Measurements from ENCODE around the gene TENM4. TPM values are rescaled to one million over a fixed set of nuclear protein-coding genes. Genes with fewer than 3 reads are reported as not detected.

Gene TENM4
- total RNA-seq, 1 experiment from 2014 or later: 0.39 TPM

DNA sequence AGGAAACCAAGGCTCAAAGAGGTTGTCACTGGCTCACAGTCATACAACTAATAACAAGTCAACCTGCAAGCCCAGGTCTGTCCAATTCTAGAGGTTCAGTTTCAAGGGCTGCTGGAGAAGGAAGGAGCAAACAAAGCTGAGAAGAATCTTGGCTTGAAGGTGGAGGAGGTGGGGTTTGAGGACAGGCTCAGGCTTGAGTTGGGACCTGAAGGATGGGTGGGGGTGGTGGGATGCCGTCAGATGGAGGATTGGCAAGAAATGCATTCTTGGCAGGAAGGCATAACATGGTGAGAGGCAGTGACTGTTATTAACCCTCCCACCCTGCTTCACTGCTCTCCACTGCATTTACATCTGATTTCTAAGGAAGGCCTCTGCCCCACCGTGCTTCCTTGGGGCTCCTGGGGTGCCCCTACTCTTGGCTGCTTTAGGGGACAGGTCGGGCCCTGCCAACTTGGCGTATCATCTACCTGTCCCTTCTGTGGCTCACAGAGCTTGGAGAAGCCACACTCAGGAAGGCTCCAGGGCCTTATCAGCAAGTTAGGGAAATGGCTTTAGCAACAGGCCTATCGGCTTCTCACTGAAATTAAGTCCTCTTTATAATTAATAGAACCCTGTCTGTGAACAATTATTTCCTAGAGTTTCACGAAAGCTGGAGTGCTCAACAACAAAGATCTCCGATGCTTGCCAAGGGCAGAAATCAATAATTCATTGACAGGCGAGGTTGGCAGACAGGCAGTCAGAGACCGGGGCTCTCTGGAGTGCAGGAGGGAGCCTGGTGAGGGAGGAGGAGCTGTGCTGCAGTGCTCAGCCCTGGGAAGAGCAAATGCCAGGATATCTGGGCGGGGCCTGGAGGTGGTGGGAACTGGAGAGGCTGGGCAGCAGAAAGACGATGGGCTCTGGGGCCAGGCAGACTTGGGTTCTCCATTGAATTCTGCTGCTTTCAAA, 781.2 kb downstream of the TENM4 start:
- TF ChIP-seq POLR2AphosphoS5 (IDR thresholded peaks at IDR 0.05; ENCODE audit: low read depth, low read length) (no peak), TCF7L2 (IDR thresholded peaks at IDR 0.05; ENCODE audit: low read depth, low read length) (no peak), SIN3A (IDR thresholded peaks at IDR 0.05; ENCODE audit: borderline replicate concordance, insufficient read depth, low read depth, low read length) (no peak), REST (IDR thresholded peaks at IDR 0.05; ENCODE audit: insufficient read depth in 1 of 2, low read depth in 2 of 2, low read length in 1 of 2) (no peak)
- TF ChIP-seq, protein P1, sequence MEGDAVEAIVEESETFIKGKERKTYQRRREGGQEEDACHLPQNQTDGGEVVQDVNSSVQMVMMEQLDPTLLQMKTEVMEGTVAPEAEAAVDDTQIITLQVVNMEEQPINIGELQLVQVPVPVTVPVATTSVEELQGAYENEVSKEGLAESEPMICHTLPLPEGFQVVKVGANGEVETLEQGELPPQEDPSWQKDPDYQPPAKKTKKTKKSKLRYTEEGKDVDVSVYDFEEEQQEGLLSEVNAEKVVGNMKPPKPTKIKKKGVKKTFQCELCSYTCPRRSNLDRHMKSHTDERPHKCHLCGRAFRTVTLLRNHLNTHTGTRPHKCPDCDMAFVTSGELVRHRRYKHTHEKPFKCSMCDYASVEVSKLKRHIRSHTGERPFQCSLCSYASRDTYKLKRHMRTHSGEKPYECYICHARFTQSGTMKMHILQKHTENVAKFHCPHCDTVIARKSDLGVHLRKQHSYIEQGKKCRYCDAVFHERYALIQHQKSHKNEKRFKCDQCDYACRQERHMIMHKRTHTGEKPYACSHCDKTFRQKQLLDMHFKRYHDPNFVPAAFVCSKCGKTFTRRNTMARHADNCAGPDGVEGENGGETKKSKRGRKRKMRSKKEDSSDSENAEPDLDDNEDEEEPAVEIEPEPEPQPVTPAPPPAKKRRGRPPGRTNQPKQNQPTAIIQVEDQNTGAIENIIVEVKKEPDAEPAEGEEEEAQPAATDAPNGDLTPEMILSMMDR (IDR thresholded peaks at IDR 0.05): no peak
- no peaks in the 10 kb centered on the region for H3K27me3 ChIP-seq (ENCODE audit: control insufficient read depth, insufficient read depth, low read length)
- ATAC-seq: no peak
- ChIA-PET POLR2A (no interaction called here), CTCF (no interaction called here)
- in situ Hi-C loops (cut with HindIII; ENCODE audit: low pct_unique_long_range_greater_than_20kb, low sequenced_read_pairs): no loop called here
- intact Hi-C loops (cut with micrococcal nuclease; ENCODE audit: unreplicated experiment): no loop called here
- no peaks in the 10 kb centered on the region for H3K4me1 ChIP-seq (ENCODE audit: control insufficient read depth, insufficient read depth, low read length)
- no peak for DNase-seq (ENCODE audit: low read depth, low spot score)
- no peak overlapping the region for H3K27ac ChIP-seq (ENCODE audit: low read length)
- BruUV-seq (replicated peaks): no TSS peak
- H3K4me3 ChIP-seq (ENCODE audit: low read depth in 2 of 2, low read length in 2 of 2): no peak overlapping the region
- H3K9me3 ChIP-seq (ENCODE audit: control insufficient read depth, insufficient read depth, low read depth, low read length): no peaks in the 10 kb centered on the region
- H3K36me3 ChIP-seq (ENCODE audit: control insufficient read depth, insufficient read depth, low read length): no peaks in the 10 kb centered on the region

- in situ Hi-C loops (cut with HindIII; ENCODE audit: low pct_unique_long_range_greater_than_20kb, low sequenced_read_pairs): no loop called here
- Histone ChIP-seq H3K27ac (ENCODE audit: low read length) (no peak overlapping the region), H3K4me1 (ENCODE audit: control insufficient read depth, insufficient read depth, low read length) (no peaks in the 10 kb centered on the region), H3K36me3 (ENCODE audit: control insufficient read depth, insufficient read depth, low read length) (no peaks in the 10 kb centered on the region), H3K4me3 (ENCODE audit: low read depth in 2 of 2, low read length in 2 of 2) (no peak overlapping the region), H3K9me3 (ENCODE audit: control insufficient read depth, insufficient read depth, low read depth, low read length) (no peaks in the 10 kb centered on the region), H3K27me3 (ENCODE audit: control insufficient read depth, insufficient read depth, low read length) (no peaks in the 10 kb centered on the region)
- TF ChIP-seq, protein P1 (IDR thresholded peaks at IDR 0.05): no peak
- TF ChIP-seq REST (IDR thresholded peaks at IDR 0.05; ENCODE audit: insufficient read depth in 1 of 2, low read depth in 2 of 2, low read length in 1 of 2) (no peak), TCF7L2 (IDR thresholded peaks at IDR 0.05; ENCODE audit: low read depth, low read length) (no peak), POLR2AphosphoS5 (IDR thresholded peaks at IDR 0.05; ENCODE audit: low read depth, low read length) (no peak), SIN3A (IDR thresholded peaks at IDR 0.05; ENCODE audit: borderline replicate concordance, insufficient read depth, low read depth, low read length) (no peak)
- DNase-seq (ENCODE audit: low read depth, low spot score) (no peak), ATAC-seq (no peak)
- CTCF ChIA-PET: no interaction called here
- intact Hi-C loops (cut with micrococcal nuclease; ENCODE audit: unreplicated experiment): no loop called here
- POLR2A ChIA-PET: interaction anchor here (0.5 kb wide), 1 partner anchor 187 kb away, joined by 3 read pairs; no protein-coding TSS in a partner anchor
- no TSS peak for BruUV-seq (replicated peaks)
Observed at GRCh38 chr11:78657968-78658839, 782.6 kb downstream of the TENM4 start.
